ENCODE measurements around the gene EIF4G3.
"Not testable (repeated sequence)": the region's sequence is repeated elsewhere in the genome, so short reads cannot be mapped to it uniquely, and the experiment has no call there.

EIF4G3 gene

GRCh38 chr1:21205416-21205815 is 28.7 kb upstream of the EIF4G3 start:
- Histone ChIP-seq H3K27ac (ENCODE audit: low read length) (no peak overlapping the region), H3K36me3 (ENCODE audit: control insufficient read depth in 1 of 2, insufficient read depth in 2 of 2, low read length in 2 of 2) (no peaks in the 10 kb centered on the region), H3K27me3 (ENCODE audit: low read depth, low read length) (no peaks in the 10 kb centered on the region), H3K4me1 (ENCODE audit: control insufficient read depth in 1 of 2, insufficient read depth in 2 of 2, low read length in 2 of 2) (no peaks in the 10 kb centered on the region), H3K4me3 (ENCODE audit: low read depth in 1 of 2, low read length in 2 of 2) (no peak overlapping the region), H3K9me3 (ENCODE audit: control insufficient read depth in 1 of 2, low read length in 2 of 2) (no peaks in the 10 kb centered on the region)

- Histone ChIP-seq H3K9me3 (ENCODE audit: control insufficient read depth in 1 of 2, low read length in 2 of 2) (no peaks in the 10 kb centered on the region), H3K27me3 (ENCODE audit: low read depth, low read length) (no peaks in the 10 kb centered on the region), H3K27ac (ENCODE audit: low read length) (no peak overlapping the region), H3K4me3 (ENCODE audit: low read depth in 1 of 2, low read length in 2 of 2) (no peak overlapping the region), H3K4me1 (ENCODE audit: control insufficient read depth in 1 of 2, insufficient read depth in 2 of 2, low read length in 2 of 2) (no peaks in the 10 kb centered on the region), H3K36me3 (ENCODE audit: control insufficient read depth in 1 of 2, insufficient read depth in 2 of 2, low read length in 2 of 2) (no peaks in the 10 kb centered on the region)
Observed at GRCh38 chr1:21201650-21202049, 25.0 kb upstream of the EIF4G3 start.

- H3K9me3 ChIP-seq (ENCODE audit: control insufficient read depth in 1 of 2, low read length in 2 of 2); H3K27me3 ChIP-seq (ENCODE audit: low read depth, low read length); H3K27ac ChIP-seq (ENCODE audit: low read length); H3K4me1 ChIP-seq (ENCODE audit: control insufficient read depth in 1 of 2, insufficient read depth in 2 of 2, low read length in 2 of 2); H3K4me3 ChIP-seq (ENCODE audit: low read depth in 1 of 2, low read length in 2 of 2); H3K36me3 ChIP-seq (ENCODE audit: control insufficient read depth in 1 of 2, insufficient read depth in 2 of 2, low read length in 2 of 2): not testable (repeated sequence)
Observed at GRCh38 chr1:21201238-21201637, 24.5 kb upstream of the EIF4G3 start.

GRCh38 chr1:21200767-21201166 is 24.1 kb upstream of the EIF4G3 start:
- no peaks in the 10 kb centered on the region for H3K36me3 ChIP-seq (ENCODE audit: control insufficient read depth in 1 of 2, insufficient read depth in 2 of 2, low read length in 2 of 2)
- no peaks in the 10 kb centered on the region for H3K4me1 ChIP-seq (ENCODE audit: control insufficient read depth in 1 of 2, insufficient read depth in 2 of 2, low read length in 2 of 2)
- no peak overlapping the region for H3K4me3 ChIP-seq (ENCODE audit: low read depth in 1 of 2, low read length in 2 of 2)
- H3K27me3 ChIP-seq (ENCODE audit: low read depth, low read length): no peaks in the 10 kb centered on the region
- no peak overlapping the region for H3K27ac ChIP-seq (ENCODE audit: low read length)
- H3K9me3 ChIP-seq (ENCODE audit: control insufficient read depth in 1 of 2, low read length in 2 of 2): no peaks in the 10 kb centered on the region

GRCh38 chr1:21198929-21199328 is 22.2 kb upstream of the EIF4G3 start:
- Histone ChIP-seq H3K9me3 (ENCODE audit: control insufficient read depth in 1 of 2, low read length in 2 of 2) (no peaks in the 10 kb centered on the region), H3K36me3 (ENCODE audit: control insufficient read depth in 1 of 2, insufficient read depth in 2 of 2, low read length in 2 of 2) (no peaks in the 10 kb centered on the region), H3K4me1 (ENCODE audit: control insufficient read depth in 1 of 2, insufficient read depth in 2 of 2, low read length in 2 of 2) (no peaks in the 10 kb centered on the region), H3K4me3 (ENCODE audit: low read depth in 1 of 2, low read length in 2 of 2) (no peak overlapping the region), H3K27me3 (ENCODE audit: low read depth, low read length) (no peaks in the 10 kb centered on the region), H3K27ac (ENCODE audit: low read length) (no peak overlapping the region)

GRCh38 chr1:21192871-21193270 is 16.2 kb upstream of the EIF4G3 start:
- Histone ChIP-seq H3K4me3 (ENCODE audit: low read depth in 1 of 2, low read length in 2 of 2) (no peak overlapping the region), H3K4me1 (ENCODE audit: control insufficient read depth in 1 of 2, insufficient read depth in 2 of 2, low read length in 2 of 2) (no peaks in the 10 kb centered on the region), H3K27me3 (ENCODE audit: low read depth, low read length) (no peaks in the 10 kb centered on the region), H3K27ac (ENCODE audit: low read length) (no peak overlapping the region), H3K36me3 (ENCODE audit: control insufficient read depth in 1 of 2, insufficient read depth in 2 of 2, low read length in 2 of 2) (no peaks in the 10 kb centered on the region), H3K9me3 (ENCODE audit: control insufficient read depth in 1 of 2, low read length in 2 of 2) (no peaks in the 10 kb centered on the region)

GRCh38 chr1:21192284-21192683 is 15.6 kb upstream of the EIF4G3 start:
- Histone ChIP-seq H3K27ac (ENCODE audit: low read length) (no peak overlapping the region), H3K27me3 (ENCODE audit: low read depth, low read length) (no peaks in the 10 kb centered on the region), H3K4me1 (ENCODE audit: control insufficient read depth in 1 of 2, insufficient read depth in 2 of 2, low read length in 2 of 2) (no peaks in the 10 kb centered on the region), H3K4me3 (ENCODE audit: low read depth in 1 of 2, low read length in 2 of 2) (no peak overlapping the region), H3K36me3 (ENCODE audit: control insufficient read depth in 1 of 2, insufficient read depth in 2 of 2, low read length in 2 of 2) (no peaks in the 10 kb centered on the region), H3K9me3 (ENCODE audit: control insufficient read depth in 1 of 2, low read length in 2 of 2) (no peaks in the 10 kb centered on the region)

GRCh38 chr1:21190771-21191170 is 14.1 kb upstream of the EIF4G3 start:
- H3K9me3 ChIP-seq (ENCODE audit: control insufficient read depth in 1 of 2, low read length in 2 of 2); H3K27ac ChIP-seq (ENCODE audit: low read length); H3K4me1 ChIP-seq (ENCODE audit: control insufficient read depth in 1 of 2, insufficient read depth in 2 of 2, low read length in 2 of 2); H3K4me3 ChIP-seq (ENCODE audit: low read depth in 1 of 2, low read length in 2 of 2); H3K27me3 ChIP-seq (ENCODE audit: low read depth, low read length); H3K36me3 ChIP-seq (ENCODE audit: control insufficient read depth in 1 of 2, insufficient read depth in 2 of 2, low read length in 2 of 2): not testable (repeated sequence)

- Histone ChIP-seq H3K4me1 (ENCODE audit: control insufficient read depth in 1 of 2, insufficient read depth in 2 of 2, low read length in 2 of 2) (no peaks in the 10 kb centered on the region), H3K36me3 (ENCODE audit: control insufficient read depth in 1 of 2, insufficient read depth in 2 of 2, low read length in 2 of 2) (no peaks in the 10 kb centered on the region), H3K4me3 (ENCODE audit: low read depth in 1 of 2, low read length in 2 of 2) (no peak overlapping the region), H3K27me3 (ENCODE audit: low read depth, low read length) (no peaks in the 10 kb centered on the region), H3K9me3 (ENCODE audit: control insufficient read depth in 1 of 2, low read length in 2 of 2) (no peaks in the 10 kb centered on the region), H3K27ac (ENCODE audit: low read length) (no peak overlapping the region)
Observed at GRCh38 chr1:21189906-21190500, 13.3 kb upstream of the EIF4G3 start.

GRCh38 chr1:21189421-21189820 is 12.7 kb upstream of the EIF4G3 start:
- Histone ChIP-seq H3K36me3 (ENCODE audit: control insufficient read depth in 1 of 2, insufficient read depth in 2 of 2, low read length in 2 of 2) (no peaks in the 10 kb centered on the region), H3K4me3 (ENCODE audit: low read depth in 1 of 2, low read length in 2 of 2) (no peak overlapping the region), H3K9me3 (ENCODE audit: control insufficient read depth in 1 of 2, low read length in 2 of 2) (no peaks in the 10 kb centered on the region), H3K27me3 (ENCODE audit: low read depth, low read length) (no peaks in the 10 kb centered on the region), H3K27ac (ENCODE audit: low read length) (no peak overlapping the region), H3K4me1 (ENCODE audit: control insufficient read depth in 1 of 2, insufficient read depth in 2 of 2, low read length in 2 of 2) (no peaks in the 10 kb centered on the region)

GRCh38 chr1:21188235-21188634 is 11.5 kb upstream of the EIF4G3 start:
- H3K27ac ChIP-seq (ENCODE audit: low read length): no peak overlapping the region
- H3K4me3 ChIP-seq (ENCODE audit: low read depth in 1 of 2, low read length in 2 of 2): no peak overlapping the region
- H3K4me1 ChIP-seq (ENCODE audit: control insufficient read depth in 1 of 2, insufficient read depth in 2 of 2, low read length in 2 of 2): no peaks in the 10 kb centered on the region
- no peaks in the 10 kb centered on the region for H3K9me3 ChIP-seq (ENCODE audit: control insufficient read depth in 1 of 2, low read length in 2 of 2)
- no peaks in the 10 kb centered on the region for H3K27me3 ChIP-seq (ENCODE audit: low read depth, low read length)
- H3K36me3 ChIP-seq (ENCODE audit: control insufficient read depth in 1 of 2, insufficient read depth in 2 of 2, low read length in 2 of 2): no peaks in the 10 kb centered on the region

- Histone ChIP-seq H3K27me3 (ENCODE audit: low read depth, low read length) (no peaks in the 10 kb centered on the region), H3K36me3 (ENCODE audit: control insufficient read depth in 1 of 2, insufficient read depth in 2 of 2, low read length in 2 of 2) (no peaks in the 10 kb centered on the region), H3K9me3 (ENCODE audit: control insufficient read depth in 1 of 2, low read length in 2 of 2) (no peaks in the 10 kb centered on the region), H3K4me1 (ENCODE audit: control insufficient read depth in 1 of 2, insufficient read depth in 2 of 2, low read length in 2 of 2) (no peaks in the 10 kb centered on the region), H3K27ac (ENCODE audit: low read length) (no peak overlapping the region), H3K4me3 (ENCODE audit: low read depth in 1 of 2, low read length in 2 of 2) (no peak overlapping the region)
Observed at GRCh38 chr1:21185221-21185731, 8.6 kb upstream of the EIF4G3 start.

Measured in muscle layer of duodenum (tissue), 2 donors.